GM23248 (cell line): Measurements from ENCODE around the gene AP3B1.

Experiments
- EZH2 ChIP-seq: fragments of 200-600 bp; sonication (generic); IDR thresholded peaks from 2 replicates; pipeline ENCODE4 v1.6.1; 2018; ENCODE audit warnings: antibody characterized with exemption, mild to moderate bottlenecking; ENCODE audit not compliant: insufficient read depth, poor library complexity, severe bottlenecking
- EZH2phosphoT487 ChIP-seq: fragments of 200-600 bp; sonication (generic); IDR thresholded peaks from 2 replicates; pipeline ENCODE4 v1.6.1; 2018; ENCODE audit warnings: antibody characterized with exemption, moderate library complexity, mild to moderate bottlenecking, low read depth; ENCODE audit not compliant: insufficient read depth

DNA sequence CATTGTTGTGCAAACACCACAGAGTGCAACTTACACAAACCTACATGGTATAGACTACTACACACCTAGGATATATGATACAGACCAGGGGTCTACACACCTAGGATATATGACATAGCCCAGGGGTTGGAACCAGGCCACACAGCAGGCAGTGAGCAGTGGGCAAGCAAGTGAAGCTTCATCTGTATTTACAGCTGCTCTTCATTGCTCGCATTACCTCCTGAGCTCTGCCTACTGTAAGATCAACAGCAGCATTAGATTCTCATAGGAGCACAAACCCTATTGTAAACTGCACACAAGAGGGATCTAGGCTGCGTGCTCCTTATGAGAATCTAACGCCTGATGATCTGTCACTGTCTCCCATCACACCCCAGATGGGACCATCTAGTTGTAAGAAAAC lies 56.6 kb downstream of the AP3B1 start:
- no peak for TF ChIP-seq EZH2
- no peak for TF ChIP-seq EZH2phosphoT487
